ENCODE measurements around the gene BMF.
A peak's percentile ranks its signal among the peaks of the same experiment; 100 is the strongest.
"Not testable (repeated sequence)": the region's sequence is repeated elsewhere in the genome, so short reads cannot be mapped to it uniquely, and the experiment has no call there.

BMF gene

DNA sequence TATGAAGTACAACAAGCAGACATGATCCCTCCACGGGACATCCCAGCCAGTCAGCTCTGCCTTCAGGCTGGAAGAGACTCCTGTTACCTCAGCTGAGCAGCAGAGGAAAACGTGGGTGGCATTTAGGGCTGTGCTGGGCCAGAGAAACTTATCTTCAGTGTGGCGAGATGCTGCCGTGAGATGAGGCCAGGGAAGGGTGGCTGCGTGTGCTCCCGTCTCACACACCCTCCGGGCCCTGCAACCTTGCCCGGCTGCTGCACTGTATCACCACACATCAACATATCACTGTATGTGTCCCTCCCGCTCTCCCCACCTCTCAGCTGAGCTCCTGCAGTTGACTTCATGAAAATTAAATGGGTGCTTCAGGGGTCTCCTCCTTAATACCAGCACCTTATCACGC lies 23.4 kb downstream of the BMF start:
- DNase-seq, result no peak

- DNase-seq, result no peak
Measured at GRCh38 chr15:40084650-40085049, 24.0 kb downstream of the BMF start.

DNA sequence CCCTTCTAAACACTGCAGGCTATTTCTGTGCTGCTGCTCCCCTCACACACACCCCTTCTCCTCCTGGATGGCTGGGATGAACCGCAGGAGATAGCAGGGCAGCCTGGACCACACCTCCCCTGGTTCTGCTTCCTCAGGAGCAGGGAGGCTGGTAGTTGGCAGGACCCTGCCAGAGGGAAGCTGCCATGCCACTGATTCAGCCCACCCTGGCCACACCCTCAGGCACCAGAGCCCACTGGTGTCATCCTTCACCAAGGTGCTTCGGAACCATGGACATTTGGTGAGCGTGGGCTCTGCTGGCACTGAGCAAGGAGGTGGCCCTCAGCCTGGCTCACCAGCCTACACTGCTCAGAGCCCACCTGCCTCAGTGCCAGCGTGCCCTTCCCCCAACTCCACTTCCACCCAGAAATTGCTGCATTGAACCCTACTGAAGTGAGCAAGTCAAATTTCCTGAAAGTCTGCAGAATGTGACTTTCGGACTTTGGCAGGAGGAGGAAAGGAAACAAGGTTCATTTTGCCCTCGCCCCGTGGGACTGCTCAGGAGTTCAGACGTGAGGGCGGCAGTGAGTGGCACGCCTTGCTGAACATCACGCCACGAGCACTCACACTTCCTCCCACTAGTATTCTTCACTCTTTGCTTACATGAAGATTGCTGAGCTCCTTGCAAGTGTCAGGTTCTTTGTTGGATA lies 26.3 kb downstream of the BMF start:
- no peak for DNase-seq

- DNase-seq, result no peak
Measured at GRCh38 chr15:40081691-40082194, 26.9 kb downstream of the BMF start.

DNA sequence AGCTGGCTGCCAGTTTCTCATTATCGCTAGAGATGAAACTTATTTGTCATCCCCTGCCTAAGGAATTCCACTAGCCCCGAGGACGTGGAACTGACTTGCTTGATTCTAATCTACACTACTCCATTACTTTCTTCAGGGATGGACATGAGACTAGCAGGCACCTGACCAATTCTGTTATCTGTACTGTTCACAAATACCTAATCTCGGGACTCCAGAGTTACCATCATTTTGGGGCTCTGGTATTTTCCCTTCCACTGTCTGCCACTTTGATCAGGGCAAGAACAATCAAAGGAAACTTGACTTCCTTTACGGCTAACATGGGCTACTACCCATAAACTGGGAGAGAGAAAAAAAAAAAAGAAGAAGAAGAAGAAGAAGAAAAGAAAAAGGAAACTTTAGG lies 27.8 kb downstream of the BMF start:
- DNase-seq, result no peak

DNA sequence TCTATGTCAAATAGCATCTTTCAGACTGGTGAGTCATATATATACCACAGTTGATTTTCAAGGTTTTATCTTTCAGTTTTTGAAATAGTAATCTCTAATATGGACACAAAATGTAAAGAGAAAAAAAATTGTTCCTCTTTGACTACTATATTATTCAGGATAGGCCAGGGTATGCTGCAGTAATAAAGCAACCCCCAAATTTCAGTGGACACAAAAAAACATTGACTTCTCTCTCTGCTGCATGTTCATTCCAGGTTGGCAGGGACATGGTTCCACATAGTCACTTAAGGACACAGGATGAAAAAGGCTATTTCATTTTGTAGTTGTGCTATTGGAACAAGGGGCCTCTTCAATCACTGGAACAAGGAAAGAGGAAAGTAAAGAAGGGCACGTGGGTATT lies 28.6 kb downstream of the BMF start:
- DNase-seq, result no peak

- no peak for DNase-seq
Measured at GRCh38 chr15:40079456-40079855, 29.2 kb downstream of the BMF start.

DNA sequence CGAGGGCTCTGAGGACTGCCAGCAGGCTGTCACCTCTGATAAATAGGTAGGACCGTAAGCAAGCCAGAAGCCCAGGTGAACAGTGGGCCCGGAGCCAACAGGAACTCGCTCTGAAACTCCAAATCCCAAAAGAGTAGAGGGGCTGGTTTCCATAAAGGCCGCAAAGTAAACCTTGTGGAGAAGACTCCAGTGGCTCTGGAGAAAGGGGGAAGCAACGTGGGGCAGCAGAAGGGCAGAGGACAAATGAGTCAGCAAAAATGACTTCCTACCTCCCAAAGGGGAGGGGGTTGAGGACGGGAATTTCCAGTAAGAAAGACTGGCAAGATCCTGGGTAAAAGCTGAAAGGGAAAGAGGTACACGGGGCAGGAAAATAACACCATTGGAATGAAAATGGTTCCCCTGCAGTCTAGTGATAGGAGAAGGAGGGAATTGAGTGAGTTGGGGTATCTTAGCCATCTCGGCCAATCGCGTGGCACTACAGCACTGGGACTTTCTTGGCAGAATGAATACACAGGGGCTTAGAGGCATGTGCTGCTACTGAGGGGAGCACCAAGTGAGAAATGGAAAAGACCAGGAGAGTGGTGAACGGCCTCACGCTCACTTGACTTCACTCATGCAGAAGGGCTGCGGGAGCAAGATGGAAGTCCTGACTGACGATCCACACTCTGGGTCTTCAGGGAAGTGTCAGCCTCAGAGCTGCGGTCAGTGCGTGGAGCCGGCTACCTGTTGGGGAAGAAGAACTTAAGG lies 33.2 kb downstream of the BMF start:
- DNase-seq, result no peak

DNA sequence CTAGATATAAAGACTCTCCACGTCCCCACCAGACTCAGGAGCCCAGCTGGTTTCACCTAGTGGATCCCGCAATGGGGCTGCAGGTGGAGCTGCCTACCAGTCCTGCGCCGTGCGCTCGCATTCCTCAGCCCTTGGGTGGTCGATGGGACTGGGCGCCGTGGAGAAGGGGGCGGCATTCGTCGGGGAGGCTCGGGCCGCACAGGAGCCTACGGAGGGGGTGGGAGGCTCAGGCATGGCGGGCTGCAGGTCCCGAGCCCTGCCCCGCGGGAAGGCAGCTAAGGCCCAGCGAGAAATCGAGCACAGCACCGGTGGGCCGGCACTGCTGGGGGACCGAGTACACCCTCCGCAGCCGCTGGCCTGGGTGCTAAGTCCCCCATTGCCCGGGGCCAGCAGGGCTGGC lies 34.0 kb downstream of the BMF start:
- DNase-seq, result not testable (repeated sequence)

DNA sequence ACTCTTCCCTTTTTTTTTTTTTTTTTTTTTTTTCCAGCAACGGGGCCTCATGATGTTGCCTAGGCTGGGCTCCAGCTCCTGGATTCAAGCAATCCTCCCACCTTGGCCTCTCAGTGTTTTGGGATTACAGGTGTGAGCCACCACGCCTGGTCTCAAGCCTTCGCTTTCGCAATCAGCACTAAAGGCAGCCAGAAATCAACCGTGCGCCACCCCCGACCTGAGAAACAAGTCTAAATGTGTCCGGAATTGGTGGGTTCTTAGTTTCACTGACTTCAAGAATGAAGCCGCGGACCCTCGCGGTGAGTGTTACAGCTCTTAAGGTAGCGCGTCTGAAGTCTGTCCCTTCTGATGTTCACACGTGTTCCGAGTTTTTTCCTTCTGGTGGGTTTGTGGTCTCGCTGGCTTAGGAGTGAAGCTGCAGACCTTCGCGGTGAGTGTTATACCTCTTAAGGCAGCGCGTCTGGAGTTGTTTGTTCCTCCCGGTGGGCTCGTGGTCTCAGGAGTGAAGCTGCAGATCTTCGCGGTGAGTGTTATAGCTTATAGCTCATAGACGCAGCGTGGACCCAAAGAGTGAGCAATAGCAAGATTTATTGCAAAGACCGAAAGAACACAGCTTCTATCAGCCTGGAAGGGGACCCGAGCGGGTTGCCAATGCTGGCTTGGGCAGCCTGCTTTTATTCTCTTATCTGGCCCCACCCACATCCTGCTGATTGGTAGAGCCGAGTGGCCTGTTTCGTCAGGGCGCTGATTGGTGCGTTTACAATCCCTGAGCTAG lies 34.8 kb downstream of the BMF start:
- DNase-seq, result not testable (repeated sequence)

GRCh38 chr15:40072216-40072990 lies 36.3 kb downstream of the BMF start:
- no peak for DNase-seq

GRCh38 chr15:40070608-40071218 lies 38.0 kb downstream of the BMF start:
- no peak for DNase-seq

DNA sequence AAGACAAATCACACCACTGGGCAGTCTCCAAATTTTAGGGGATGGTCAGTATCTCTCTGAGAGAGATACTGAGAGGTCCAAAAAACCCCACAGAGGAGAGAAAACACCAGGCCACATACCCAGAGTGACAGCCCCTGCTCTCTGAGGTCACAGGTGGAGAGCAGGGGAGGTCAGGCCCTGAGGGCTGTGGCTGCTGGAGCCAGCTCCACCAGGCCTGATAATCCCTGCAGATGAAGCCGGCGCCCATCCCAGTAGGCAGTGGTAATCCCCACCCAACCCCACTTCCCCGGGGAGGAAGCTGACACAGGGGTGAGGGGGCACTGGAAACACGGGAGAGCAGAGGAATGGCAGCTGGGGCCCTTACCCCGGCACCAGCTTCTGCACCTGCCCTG lies 38.5 kb downstream of the BMF start:
- no peak for DNase-seq

- DNase-seq, result peak; percentile 92
Measured at GRCh38 chr15:40069178-40070165, 39.2 kb downstream of the BMF start.

GRCh38 chr15:40067921-40068624 lies 40.6 kb downstream of the BMF start:
- no peak for DNase-seq

DNA sequence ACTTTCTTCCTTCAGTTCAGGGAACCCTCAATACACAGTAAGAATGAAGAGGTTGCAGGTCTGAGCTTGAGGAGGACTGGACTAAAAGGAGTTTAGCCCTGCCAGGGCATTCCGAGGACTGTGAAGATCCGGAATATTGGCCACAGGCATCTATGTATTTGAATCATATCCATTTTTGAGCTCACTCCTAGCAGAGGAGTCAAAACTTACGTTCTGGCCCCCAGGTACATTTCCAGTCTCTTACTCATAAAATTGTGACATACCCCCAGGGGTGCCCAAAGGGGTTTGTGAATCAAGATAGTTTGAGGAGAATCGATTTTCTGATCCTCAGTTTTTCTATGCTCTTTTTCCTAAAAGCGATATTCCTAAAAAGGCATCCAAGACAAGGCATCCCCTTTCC lies 42.1 kb downstream of the BMF start:
- no peak for DNase-seq

GRCh38 chr15:40065166-40065565 lies 43.5 kb downstream of the BMF start:
- DNase-seq, result no peak

GRCh38 chr15:40064231-40064894 lies 44.3 kb downstream of the BMF start:
- no peak for DNase-seq

DNA sequence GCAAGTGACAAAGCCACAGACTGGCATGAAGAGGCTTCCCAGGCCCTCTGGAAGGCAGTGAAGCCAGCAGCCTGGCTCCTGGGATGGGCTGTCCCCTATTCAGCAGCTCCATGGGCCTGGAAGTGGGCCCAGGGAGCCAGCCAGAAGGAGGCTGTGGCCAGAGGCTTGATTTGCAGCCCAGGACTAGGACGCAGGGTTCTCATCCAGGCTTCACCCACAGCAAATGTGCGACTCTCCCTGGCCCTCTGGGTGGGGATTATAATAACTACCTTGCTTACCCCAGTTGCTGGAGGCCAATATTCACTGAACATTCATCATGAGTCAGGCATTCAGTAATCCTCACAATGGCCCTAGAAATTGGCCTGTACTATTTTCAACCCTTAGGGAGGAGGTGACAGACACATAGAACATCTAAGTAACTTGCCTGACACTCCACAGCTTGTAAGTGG lies 45.1 kb downstream of the BMF start:
- no peak for DNase-seq

All from NCI-H1105 treated with DMSO at 0.1 percent for 48 hours (cell line).